ENCODE results near the gene RBP3. TPM values are rescaled to one million over a fixed set of nuclear protein-coding genes. Genes with fewer than 3 reads are reported as not detected.

Gene RBP3
- total and polyA plus RNA-seq, 4 experiments from 2014 or later = not detected

DNA sequence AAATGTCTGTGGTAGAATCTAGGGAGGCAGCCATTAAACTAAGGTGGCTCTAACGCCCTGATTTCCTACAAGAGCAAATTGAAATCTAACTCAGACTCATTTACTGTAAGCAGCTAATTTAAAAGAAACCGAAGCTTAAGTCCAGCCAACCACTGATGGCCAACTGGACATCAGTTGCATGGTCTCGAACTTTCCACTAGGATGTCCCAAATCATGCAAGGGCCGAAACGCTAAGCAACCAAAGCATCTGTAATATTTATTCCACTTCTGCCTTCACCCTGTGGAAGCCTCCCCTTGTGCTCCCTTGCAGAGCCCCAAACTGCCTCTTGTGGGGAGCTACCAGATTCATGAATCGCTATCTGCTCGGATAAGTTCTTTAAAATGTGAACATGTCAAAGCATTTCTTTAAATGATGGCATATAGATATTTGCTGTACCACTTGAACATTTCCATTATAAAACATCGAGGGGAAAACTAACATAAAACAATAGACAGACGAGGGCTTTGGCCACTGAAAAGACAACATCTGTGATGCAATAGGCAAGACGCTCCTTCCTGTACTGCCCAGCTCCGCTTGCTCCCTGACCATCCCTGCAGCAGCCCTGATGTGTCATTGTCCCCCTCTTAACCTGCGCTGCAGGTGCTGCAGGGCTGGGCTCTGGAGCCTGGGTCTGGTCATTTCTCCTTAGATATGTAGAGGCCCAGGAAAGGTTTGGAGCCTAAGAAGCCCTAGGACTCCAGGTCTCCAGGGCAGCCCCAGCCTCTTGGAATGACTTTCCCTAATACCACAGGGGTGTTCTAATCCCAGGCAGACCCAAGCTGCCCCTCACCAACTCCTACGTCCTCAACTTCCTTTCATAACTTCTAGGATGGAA is 2.9 kb upstream of the RBP3 start:
- CTCF ChIA-PET (ENCODE audit: partially characterized antibody) = interaction anchor here (0.9 to 1.2 kb wide), 2 partner anchors 297 to 321 kb away, joined by 3 to 5 read pairs; no protein-coding TSS in a partner anchor
- H3K27ac ChIP-seq (ENCODE audit: low read depth, low read length) = no peak overlapping the region
- DNase-seq = no peak
- Mint-ChIP-seq H3K27ac (no peak overlapping the region), H3K4me1 (no peaks in the 10 kb centered on the region), H3K9me3 (no peaks in the 10 kb centered on the region), H3K27me3 (peaks cover 3 to 4% of the 10 kb centered on the region in 2 donors), H3K4me3 (no peak overlapping the region), H3K36me3 (no peaks in the 10 kb centered on the region)
- no peaks in the 10 kb centered on the region for H3K9me3 ChIP-seq (ENCODE audit: control insufficient read depth in 1 of 2, low read length in 2 of 2)
- intact Hi-C loops (cut with micrococcal nuclease) = no loop called here
- no peaks in the 10 kb centered on the region for H3K27me3 ChIP-seq (ENCODE audit: insufficient read depth, low read length)
- no peaks in the 10 kb centered on the region for H3K4me1 ChIP-seq (ENCODE audit: insufficient read depth, low read length)
- no peaks in the 10 kb centered on the region for H3K36me3 ChIP-seq (ENCODE audit: insufficient read depth, low read length)
- no peak overlapping the region for H3K4me3 ChIP-seq (ENCODE audit: low read length in 2 of 2)
- POLR2A ChIA-PET (ENCODE audit: partially characterized antibody) = no interaction called here

DNA sequence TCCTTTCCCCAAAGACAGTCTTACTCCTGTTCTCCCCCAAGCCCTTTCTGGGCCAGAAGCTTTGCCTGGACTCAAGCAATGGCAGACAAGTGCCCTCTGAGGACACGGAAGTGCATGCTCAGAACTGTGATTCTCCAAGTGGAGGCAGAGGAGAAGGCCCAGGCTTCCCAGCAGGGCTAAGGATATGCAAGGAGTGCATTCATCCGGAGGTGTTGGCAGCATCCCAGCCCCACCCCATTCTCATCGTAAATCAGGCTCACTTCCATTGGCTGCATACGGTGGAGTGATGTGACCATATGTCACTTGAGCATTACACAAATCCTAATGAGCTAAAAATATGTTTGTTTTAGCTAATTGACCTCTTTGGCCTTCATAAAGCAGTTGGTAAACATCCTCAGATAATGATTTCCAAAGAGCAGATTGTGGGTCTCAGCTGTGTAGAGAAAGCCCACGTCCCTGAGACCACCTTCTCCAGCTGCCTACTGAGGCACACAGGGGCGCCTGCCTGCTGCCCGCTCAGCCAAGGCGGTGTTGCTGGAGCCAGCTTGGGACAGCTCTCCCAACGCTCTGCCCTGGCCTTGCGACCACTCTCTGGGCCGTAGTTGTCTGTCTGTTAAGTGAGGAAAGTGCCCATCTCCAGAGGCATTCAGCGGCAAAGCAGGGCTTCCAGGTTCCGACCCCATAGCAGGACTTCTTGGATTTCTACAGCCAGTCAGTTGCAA is 1.4 kb upstream of the RBP3 start:
- no peak for DNase-seq
- Histone ChIP-seq H3K27ac (ENCODE audit: low read depth, low read length) (no peak overlapping the region), H3K4me1 (ENCODE audit: insufficient read depth, low read length) (no peaks in the 10 kb centered on the region), H3K9me3 (ENCODE audit: control insufficient read depth in 1 of 2, low read length in 2 of 2) (no peaks in the 10 kb centered on the region), H3K4me3 (ENCODE audit: low read length in 2 of 2) (no peak overlapping the region), H3K27me3 (ENCODE audit: insufficient read depth, low read length) (no peaks in the 10 kb centered on the region), H3K36me3 (ENCODE audit: insufficient read depth, low read length) (no peaks in the 10 kb centered on the region)
- Mint-ChIP-seq H3K4me1 (no peaks in the 10 kb centered on the region), H3K9me3 (no peaks in the 10 kb centered on the region), H3K27me3 (no peaks in the 10 kb centered on the region), H3K36me3 (no peaks in the 10 kb centered on the region), H3K27ac (no peak overlapping the region), H3K4me3 (no peak overlapping the region)
- ChIA-PET CTCF (ENCODE audit: partially characterized antibody) (interaction anchor here (1.1 kb wide), 2 partner anchors 10 to 322 kb away, joined by 3 to 5 read pairs; no protein-coding TSS in a partner anchor), POLR2A (ENCODE audit: partially characterized antibody) (no interaction called here)
- intact Hi-C loops (cut with micrococcal nuclease) = no loop called here

DNA sequence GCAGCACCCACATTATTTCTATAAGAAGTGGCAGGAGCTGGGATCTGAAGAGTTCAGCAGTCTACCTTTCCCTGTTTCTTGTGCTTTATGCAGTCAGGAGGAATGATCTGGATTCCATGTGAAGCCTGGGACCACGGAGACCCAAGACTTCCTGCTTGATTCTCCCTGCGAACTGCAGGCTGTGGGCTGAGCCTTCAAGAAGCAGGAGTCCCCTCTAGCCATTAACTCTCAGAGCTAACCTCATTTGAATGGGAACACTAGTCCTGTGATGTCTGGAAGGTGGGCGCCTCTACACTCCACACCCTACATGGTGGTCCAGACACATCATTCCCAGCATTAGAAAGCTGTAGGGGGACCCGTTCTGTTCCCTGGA is 874 bp upstream of the RBP3 start:
- H3K9me3 ChIP-seq (ENCODE audit: control insufficient read depth in 1 of 2, low read length in 2 of 2) = no peaks in the 10 kb centered on the region
- H3K27ac ChIP-seq (ENCODE audit: low read depth, low read length) = no peak overlapping the region
- Mint-ChIP-seq H3K9me3 (no peaks in the 10 kb centered on the region), H3K27ac (no peak overlapping the region), H3K4me1 (no peaks in the 10 kb centered on the region), H3K36me3 (no peaks in the 10 kb centered on the region), H3K27me3 (no peaks in the 10 kb centered on the region), H3K4me3 (no peak overlapping the region)
- no peak for DNase-seq
- no peaks in the 10 kb centered on the region for H3K4me1 ChIP-seq (ENCODE audit: insufficient read depth, low read length)
- CTCF ChIA-PET (ENCODE audit: partially characterized antibody) = interaction anchor here (0.7 to 1.1 kb wide), 3 partner anchors 10 to 323 kb away, joined by 3 to 5 read pairs (median 3); no protein-coding TSS in a partner anchor
- intact Hi-C loops (cut with micrococcal nuclease) = no loop called here
- POLR2A ChIA-PET (ENCODE audit: partially characterized antibody) = no interaction called here
- H3K27me3 ChIP-seq (ENCODE audit: insufficient read depth, low read length) = no peaks in the 10 kb centered on the region
- no peak overlapping the region for H3K4me3 ChIP-seq (ENCODE audit: low read length in 2 of 2)
- H3K36me3 ChIP-seq (ENCODE audit: insufficient read depth, low read length) = no peaks in the 10 kb centered on the region

DNA sequence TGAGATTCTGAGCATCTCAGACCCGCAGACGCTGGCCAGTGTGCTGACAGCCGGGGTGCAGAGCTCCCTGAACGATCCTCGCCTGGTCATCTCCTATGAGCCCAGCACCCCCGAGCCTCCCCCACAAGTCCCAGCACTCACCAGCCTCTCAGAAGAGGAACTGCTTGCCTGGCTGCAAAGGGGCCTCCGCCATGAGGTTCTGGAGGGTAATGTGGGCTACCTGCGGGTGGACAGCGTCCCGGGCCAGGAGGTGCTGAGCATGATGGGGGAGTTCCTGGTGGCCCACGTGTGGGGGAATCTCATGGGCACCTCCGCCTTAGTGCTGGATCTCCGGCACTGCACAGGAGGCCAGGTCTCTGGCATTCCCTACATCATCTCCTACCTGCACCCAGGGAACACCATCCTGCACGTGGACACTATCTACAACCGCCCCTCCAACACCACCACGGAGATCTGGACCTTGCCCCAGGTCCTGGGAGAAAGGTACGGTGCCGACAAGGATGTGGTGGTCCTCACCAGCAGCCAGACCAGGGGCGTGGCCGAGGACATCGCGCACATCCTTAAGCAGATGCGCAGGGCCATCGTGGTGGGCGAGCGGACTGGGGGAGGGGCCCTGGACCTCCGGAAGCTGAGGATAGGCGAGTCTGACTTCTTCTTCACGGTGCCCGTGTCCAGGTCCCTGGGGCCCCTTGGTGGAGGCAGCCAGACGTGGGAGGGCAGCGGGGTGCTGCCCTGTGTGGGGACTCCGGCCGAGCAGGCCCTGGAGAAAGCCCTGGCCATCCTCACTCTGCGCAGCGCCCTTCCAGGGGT is 703 bp downstream of the RBP3 start:
- POLR2A ChIA-PET (ENCODE audit: partially characterized antibody) = no interaction called here
- CTCF ChIA-PET (ENCODE audit: partially characterized antibody) = no interaction called here
- Mint-ChIP-seq H3K4me3 (no peak overlapping the region), H3K36me3 (no peaks in the 10 kb centered on the region), H3K27me3 (no peaks in the 10 kb centered on the region), H3K9me3 (no peaks in the 10 kb centered on the region), H3K4me1 (no peaks in the 10 kb centered on the region), H3K27ac (no peak overlapping the region)
- Histone ChIP-seq H3K4me3 (ENCODE audit: low read length in 2 of 2) (no peak overlapping the region), H3K4me1 (ENCODE audit: insufficient read depth, low read length) (no peaks in the 10 kb centered on the region), H3K27me3 (ENCODE audit: insufficient read depth, low read length) (no peaks in the 10 kb centered on the region), H3K27ac (ENCODE audit: low read depth, low read length) (no peak overlapping the region), H3K36me3 (ENCODE audit: insufficient read depth, low read length) (no peaks in the 10 kb centered on the region), H3K9me3 (ENCODE audit: control insufficient read depth in 1 of 2, low read length in 2 of 2) (no peaks in the 10 kb centered on the region)
- no peak for DNase-seq
- intact Hi-C loops (cut with micrococcal nuclease) = no loop called here

DNA sequence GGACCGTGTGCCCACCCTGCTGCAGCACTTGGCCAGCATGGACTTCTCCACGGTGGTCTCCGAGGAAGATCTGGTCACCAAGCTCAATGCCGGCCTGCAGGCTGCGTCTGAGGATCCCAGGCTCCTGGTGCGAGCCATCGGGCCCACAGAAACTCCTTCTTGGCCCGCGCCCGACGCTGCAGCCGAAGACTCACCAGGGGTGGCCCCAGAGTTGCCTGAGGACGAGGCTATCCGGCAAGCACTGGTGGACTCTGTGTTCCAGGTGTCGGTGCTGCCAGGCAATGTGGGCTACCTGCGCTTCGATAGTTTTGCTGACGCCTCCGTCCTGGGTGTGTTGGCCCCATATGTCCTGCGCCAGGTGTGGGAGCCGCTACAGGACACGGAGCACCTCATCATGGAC is 1.4 kb downstream of the RBP3 start:
- no peak for DNase-seq
- no peaks in the 10 kb centered on the region for H3K9me3 Mint-ChIP-seq

DNA sequence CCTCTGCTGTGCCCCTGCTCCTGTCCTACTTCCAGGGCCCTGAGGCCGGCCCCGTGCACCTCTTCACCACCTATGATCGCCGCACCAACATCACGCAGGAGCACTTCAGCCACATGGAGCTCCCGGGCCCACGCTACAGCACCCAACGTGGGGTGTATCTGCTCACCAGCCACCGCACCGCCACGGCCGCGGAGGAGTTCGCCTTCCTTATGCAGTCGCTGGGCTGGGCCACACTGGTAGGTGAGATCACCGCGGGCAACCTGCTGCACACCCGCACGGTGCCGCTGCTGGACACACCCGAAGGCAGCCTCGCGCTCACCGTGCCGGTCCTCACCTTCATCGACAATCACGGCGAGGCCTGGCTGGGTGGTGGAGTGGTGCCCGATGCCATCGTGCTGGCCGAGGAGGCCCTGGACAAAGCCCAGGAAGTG is 1.8 kb downstream of the RBP3 start:
- Histone ChIP-seq H3K4me3 (ENCODE audit: low read length in 2 of 2) (no peak overlapping the region), H3K9me3 (ENCODE audit: control insufficient read depth in 1 of 2, low read length in 2 of 2) (no peaks in the 10 kb centered on the region), H3K27ac (ENCODE audit: low read depth, low read length) (no peak overlapping the region), H3K4me1 (ENCODE audit: insufficient read depth, low read length) (no peaks in the 10 kb centered on the region), H3K36me3 (ENCODE audit: insufficient read depth, low read length) (no peaks in the 10 kb centered on the region), H3K27me3 (ENCODE audit: insufficient read depth, low read length) (no peaks in the 10 kb centered on the region)
- no peak overlapping the region for H3K27ac Mint-ChIP-seq
- no peaks in the 10 kb centered on the region for H3K36me3 Mint-ChIP-seq
- no peak for DNase-seq
- intact Hi-C loops (cut with micrococcal nuclease) = no loop called here
- no peak overlapping the region for H3K4me3 Mint-ChIP-seq
- H3K4me1 Mint-ChIP-seq = no peaks in the 10 kb centered on the region
- H3K27me3 Mint-ChIP-seq = no peaks in the 10 kb centered on the region
- no peaks in the 10 kb centered on the region for H3K9me3 Mint-ChIP-seq
- ChIA-PET CTCF (ENCODE audit: partially characterized antibody) (interaction anchor here (1.2 kb wide), 1 partner anchor 9 kb away, joined by 4 read pairs; no protein-coding TSS in a partner anchor), POLR2A (ENCODE audit: partially characterized antibody) (no interaction called here)

More for the DNA sequence above, 1.4 kb downstream of the RBP3 start:
- Histone ChIP-seq H3K4me1 (ENCODE audit: insufficient read depth, low read length) (no peaks in the 10 kb centered on the region), H3K4me3 (ENCODE audit: low read length in 2 of 2) (no peak overlapping the region), H3K27ac (ENCODE audit: low read depth, low read length) (no peak overlapping the region), H3K36me3 (ENCODE audit: insufficient read depth, low read length) (no peaks in the 10 kb centered on the region), H3K27me3 (ENCODE audit: insufficient read depth, low read length) (no peaks in the 10 kb centered on the region), H3K9me3 (ENCODE audit: control insufficient read depth in 1 of 2, low read length in 2 of 2) (no peaks in the 10 kb centered on the region)
- intact Hi-C loops (cut with micrococcal nuclease) = no loop called here
- ChIA-PET POLR2A (ENCODE audit: partially characterized antibody) (no interaction called here), CTCF (ENCODE audit: partially characterized antibody) (no interaction called here)
- Mint-ChIP-seq H3K4me3 (no peak overlapping the region), H3K27ac (no peak overlapping the region), H3K36me3 (no peaks in the 10 kb centered on the region), H3K4me1 (no peaks in the 10 kb centered on the region), H3K27me3 (no peaks in the 10 kb centered on the region)

Data from CD4-positive, alpha-beta memory T cell (primary cell).